GM18499 (cell line): Measurements from ENCODE around the gene PLEKHG3.

Experiments
- ATAC-seq: cut with Tn5 transposase; IDR thresholded peaks from one replicate; pipeline ENCODE4 v1.9.1; 2021; ENCODE audit warnings: moderate number of reproducible peaks; ENCODE audit not compliant: insufficient read depth, unreplicated experiment

The PLEKHG3 gene

GRCh38 chr14:64704743-64705380, 638 bp downstream of the PLEKHG3 start:
- no peak for ATAC-seq

GRCh38 chr14:64705381-64706118, 1.3 kb downstream of the PLEKHG3 start:
- no peak for ATAC-seq

- no peak for ATAC-seq
Observed at GRCh38 chr14:64706119-64706592, 1.9 kb downstream of the PLEKHG3 start.

- no peak for ATAC-seq
Observed at GRCh38 chr14:64706593-64707193, 2.5 kb downstream of the PLEKHG3 start.

GRCh38 chr14:64707661-64708060, 3.4 kb downstream of the PLEKHG3 start:
- no peak for ATAC-seq

GRCh38 chr14:64708148-64709004, 4.2 kb downstream of the PLEKHG3 start:
- no peak for ATAC-seq

- no peak for ATAC-seq
Observed at GRCh38 chr14:64709126-64709525, 4.9 kb downstream of the PLEKHG3 start.

- no peak for ATAC-seq
Observed at GRCh38 chr14:64711039-64711438, 6.8 kb downstream of the PLEKHG3 start.

GRCh38 chr14:64713677-64714076, 9.5 kb downstream of the PLEKHG3 start:
- no peak for ATAC-seq

GRCh38 chr14:64714432-64715025, 10.3 kb downstream of the PLEKHG3 start:
- ATAC-seq, result no peak

GRCh38 chr14:64715146-64715627, 11.0 kb downstream of the PLEKHG3 start:
- no peak for ATAC-seq

GRCh38 chr14:64715628-64716412, 11.6 kb downstream of the PLEKHG3 start:
- ATAC-seq, result no peak

GRCh38 chr14:64717870-64718269, 13.6 kb downstream of the PLEKHG3 start:
- ATAC-seq, result no peak

GRCh38 chr14:64718762-64719161, 14.5 kb downstream of the PLEKHG3 start:
- no peak for ATAC-seq

- no peak for ATAC-seq
Observed at GRCh38 chr14:64719601-64720000, 15.4 kb downstream of the PLEKHG3 start.

GRCh38 chr14:64720131-64720576, 15.9 kb downstream of the PLEKHG3 start:
- ATAC-seq, result no peak

GRCh38 chr14:64721391-64721791, 17.2 kb downstream of the PLEKHG3 start:
- no peak for ATAC-seq

GRCh38 chr14:64721899-64722298, 17.7 kb downstream of the PLEKHG3 start:
- no peak for ATAC-seq

- no peak for ATAC-seq
Observed at GRCh38 chr14:64722842-64723447, 18.7 kb downstream of the PLEKHG3 start.
